HG02884 (cell line): ENCODE results near the gene BICD1.
"Not testable (repeated sequence)": the region's sequence is repeated elsewhere in the genome, so short reads cannot be mapped to it uniquely, and the experiment has no call there.

Experiments
- ATAC-seq: cut with Tn5 transposase; IDR thresholded peaks from one replicate; pipeline ENCODE4 v1.9.1; 2021; ENCODE audit warnings: mild to moderate bottlenecking, moderate library complexity; ENCODE audit not compliant: unreplicated experiment

BICD1 gene

DNA sequence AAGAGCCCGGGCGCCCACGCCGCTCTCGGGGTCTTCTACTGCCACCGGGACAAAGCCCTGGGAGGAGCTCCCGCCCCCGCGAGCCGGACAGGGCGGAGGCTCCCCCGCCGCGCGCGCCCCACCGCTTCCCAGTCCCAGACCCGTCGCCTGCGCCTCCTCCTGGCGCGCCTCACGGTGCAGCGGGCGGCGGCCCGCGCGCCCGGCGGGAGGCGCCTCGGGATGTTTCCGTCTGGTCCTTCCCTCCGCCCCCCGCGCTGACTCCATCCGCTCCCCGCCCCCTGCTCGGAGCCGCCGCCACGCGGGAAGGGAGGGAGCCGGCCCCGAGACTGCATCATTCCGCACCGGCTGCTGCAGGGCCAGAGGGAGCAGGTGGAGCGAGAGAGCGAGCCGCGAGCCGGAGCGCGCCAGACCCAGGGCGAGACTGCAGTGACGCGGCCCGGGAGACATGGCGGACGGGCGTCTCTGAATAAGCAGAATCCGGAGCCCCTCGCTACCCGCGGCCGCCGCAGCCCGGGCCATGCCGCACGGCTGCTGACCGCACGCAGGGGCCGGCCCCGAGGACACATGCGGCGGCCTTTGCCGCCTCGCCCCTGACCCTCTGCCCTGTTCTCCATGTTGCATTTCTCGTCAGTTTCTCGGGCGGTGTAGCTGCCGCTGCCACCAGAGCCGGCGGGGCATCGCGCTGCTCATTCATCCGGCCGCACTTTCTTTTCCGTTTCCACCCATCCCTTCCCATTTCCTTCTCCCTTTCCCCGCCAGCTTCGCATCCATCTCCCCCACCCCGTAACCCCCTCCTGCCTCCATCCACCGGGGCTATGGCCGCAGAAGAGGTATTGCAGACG, at the start of gene BICD1:
BICD1 (plus strand) TSS at position 331 of the 842 bp plus-strand sequence; CDS start at position 816, 485 bp downstream.
- ATAC-seq, result peak; percentile 75

DNA sequence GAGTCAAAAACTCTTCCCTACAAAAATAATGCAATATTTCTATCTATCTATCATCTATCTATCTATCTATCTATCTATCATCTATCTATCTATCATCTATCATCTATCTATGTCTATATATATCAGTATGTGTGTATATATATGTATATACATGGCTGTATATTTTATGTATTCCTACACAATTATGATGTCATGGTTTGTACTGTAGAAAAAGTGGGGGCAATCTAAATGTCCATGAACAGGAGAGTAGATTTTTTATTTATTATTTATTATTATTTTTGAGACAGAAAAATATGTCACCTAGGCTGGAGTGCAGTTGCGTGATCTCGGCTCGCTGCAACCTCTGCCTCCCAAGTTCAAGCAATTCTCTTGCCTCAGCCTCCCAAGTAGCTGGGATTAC, 45.6 kb upstream of the BICD1 start:
- no peak for ATAC-seq

DNA sequence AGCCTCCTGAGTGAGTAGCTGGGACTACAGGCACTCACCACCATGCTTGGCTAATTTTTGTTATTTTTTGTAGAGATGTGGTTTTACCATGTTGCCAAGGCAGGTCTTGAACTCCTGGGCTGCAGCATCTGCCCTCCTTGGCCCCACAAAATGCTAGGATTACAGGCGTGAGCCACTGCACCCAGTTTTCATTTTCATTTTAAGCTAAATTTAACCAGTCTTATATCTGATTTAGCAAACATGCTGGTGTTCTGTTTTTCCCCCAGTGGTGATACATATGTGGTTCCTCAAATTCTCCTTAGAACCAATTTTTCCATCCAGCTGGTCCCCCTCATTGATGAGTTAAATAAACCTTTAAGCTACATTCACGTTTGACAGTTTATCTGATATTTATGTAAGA, 43.8 kb upstream of the BICD1 start:
- no peak for ATAC-seq

DNA sequence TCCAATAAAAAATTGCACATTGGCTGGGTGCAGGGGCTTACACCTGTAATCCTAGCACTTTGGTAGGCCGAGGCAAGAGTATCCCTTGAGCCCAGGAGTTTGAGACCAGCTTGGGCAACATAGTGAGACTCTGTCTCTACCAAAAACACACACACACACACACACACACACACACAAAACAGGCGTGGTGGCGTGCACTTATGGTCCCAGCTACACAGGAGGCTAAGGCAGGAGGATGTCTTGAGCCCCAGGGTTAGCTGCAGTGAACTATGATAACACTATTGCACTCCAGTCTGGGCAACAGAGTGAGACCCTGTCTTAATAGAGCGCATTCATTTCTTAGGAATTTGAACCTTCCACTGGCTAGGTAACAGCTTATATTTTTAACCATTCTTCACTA, 42.9 kb upstream of the BICD1 start:
- no peak for ATAC-seq

DNA sequence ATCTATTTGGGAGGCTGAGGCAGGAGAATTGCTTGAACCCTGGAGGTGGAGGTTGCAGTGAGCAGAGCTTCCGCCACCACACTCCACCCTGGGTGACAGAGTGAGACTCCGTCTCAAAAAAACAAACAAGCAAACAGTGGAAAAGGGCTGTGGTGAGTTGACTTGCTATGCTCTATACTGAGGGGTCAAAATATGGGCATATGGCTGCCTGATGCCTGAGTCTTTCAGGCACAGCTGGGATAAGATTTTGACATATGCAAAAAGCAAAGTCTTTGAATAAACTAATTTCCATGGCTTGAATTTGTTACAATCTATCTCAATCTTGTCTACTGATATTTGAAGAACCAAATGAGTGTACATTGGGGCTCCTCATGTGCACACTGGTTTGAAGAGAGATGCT, 40.4 kb upstream of the BICD1 start:
- no peak for ATAC-seq

DNA sequence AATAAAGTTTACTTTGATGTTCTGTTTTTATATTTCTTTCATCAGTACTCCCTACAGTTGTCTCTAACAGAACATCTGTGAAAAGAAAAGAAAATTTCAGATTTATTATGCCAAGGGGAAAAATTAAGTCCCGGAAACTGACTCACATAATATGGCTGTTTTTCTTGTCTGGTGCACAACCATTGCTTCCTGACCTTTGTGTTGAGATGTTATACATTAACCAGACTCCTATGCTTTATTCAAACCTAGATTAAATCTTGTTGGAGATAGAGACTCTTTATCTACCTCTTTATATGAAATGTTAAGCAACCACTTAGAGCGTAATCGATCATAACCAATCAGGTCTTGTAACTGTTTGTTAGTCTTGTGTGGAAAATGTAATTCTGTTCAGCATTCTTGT, 37.6 kb upstream of the BICD1 start:
- ATAC-seq, result no peak

DNA sequence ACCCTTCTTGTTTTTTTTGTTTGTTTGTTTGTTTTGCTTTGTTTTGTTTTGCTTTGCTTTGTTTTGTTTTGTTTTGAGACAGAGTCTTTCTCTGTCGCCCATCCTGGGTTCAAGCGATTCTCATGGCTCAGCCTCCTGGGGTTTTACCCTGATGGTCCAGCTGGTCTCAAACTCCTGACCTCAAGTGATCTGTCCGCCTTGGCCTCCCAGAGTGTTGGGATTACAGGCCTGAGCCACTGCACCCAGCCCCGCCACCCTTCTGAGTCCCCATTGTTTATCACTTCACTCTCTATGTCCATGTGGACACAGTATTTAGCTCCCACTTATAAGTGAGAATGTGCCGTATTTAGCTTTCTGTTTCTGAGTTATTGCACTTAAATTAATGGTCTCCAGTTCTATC, 36.9 kb upstream of the BICD1 start:
- no peak for ATAC-seq

DNA sequence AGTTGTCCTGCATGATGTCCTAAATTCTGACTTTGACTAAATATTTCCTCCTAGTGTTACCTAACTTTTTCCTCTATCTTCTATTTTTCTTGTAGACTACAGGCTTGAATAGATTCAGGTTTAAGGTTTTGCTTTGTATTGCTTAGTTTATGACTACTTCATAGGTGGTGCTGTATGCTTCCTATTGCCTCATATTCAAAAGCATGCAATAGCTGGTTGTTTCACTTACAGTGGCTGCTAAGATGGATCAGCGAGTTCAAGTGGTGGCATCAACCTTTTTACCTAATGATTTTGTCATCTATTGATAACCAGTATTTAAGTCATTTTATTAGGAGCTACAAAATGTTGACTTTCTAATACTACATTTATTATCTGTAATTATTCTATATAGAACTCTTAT, 36.3 kb upstream of the BICD1 start:
- no peak for ATAC-seq

DNA sequence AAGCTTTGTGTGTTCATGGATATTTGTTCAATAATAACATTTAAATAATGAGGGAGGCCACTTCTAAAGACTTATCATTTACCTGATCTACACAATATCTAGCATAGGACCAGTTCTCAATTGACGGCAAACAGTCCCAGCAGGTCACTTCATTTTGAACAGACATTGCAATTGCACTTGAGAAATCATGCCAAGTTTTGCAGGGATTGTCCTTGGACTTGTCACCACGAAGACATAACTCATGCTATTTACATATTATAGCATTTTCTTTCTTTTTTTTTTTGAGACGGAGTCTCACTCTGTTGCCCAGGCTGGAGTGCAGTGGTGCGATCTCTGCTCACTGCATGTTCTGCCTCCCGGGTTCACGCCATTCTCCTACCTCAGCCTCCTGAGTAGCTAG, 34.5 kb upstream of the BICD1 start:
- no peak for ATAC-seq

DNA sequence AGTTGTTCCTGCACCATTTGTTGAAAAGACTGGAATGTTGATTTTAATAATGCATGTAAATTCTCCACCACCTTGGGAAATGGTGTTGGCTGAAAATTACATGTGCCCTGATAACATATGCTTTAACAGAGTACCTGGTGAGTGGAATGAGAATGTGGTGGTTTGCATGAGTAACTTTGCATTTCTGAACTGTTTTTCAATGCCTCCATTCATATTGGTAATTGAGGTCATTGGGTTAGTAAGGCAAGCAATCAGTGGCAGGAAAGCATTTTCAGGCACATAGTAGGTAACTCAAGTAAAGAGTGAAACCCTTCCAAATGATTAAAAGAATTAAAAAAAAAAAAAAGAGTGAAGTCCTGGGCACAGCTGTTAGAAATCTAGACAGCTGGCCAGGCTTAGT, 32.2 kb upstream of the BICD1 start:
- no peak for ATAC-seq

DNA sequence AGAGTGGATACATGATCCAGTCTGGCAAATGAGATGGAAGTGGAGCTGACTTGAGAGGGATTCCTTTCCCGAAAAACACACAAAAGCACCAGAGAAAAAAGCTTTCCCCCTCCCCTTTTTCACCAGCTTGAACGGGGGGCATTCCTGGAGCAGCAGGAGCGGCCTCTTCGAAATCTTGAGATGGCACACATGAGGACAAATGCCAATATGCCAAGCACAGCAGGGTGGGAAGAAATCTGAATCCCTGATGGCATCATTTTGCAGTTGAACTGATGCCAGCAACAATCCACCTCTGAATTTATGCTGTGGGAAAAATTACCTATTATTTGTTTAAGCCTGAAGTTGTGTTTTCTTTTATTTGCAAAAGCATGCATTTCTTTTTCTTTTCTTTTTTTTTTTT, 29.7 kb upstream of the BICD1 start:
- no peak for ATAC-seq

DNA sequence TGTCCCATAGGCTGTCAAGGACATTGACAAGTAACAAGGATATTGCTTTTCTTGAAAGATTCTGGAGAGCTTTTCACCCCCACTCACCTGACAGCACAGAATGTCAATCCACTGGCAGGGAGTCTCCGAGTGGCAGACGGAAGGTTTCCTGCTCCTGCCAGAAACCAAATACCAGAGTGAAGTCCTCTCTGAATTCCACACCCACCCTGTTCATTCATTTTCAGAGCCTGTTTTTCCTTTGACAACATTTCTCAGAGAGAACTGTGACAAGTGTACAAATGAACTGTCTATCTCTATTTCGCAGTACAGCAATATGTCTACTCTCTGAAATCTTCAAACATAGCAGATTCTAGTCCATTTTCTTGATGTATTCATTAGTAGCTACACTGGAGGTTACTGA, 26.2 kb upstream of the BICD1 start:
- ATAC-seq, result no peak

DNA sequence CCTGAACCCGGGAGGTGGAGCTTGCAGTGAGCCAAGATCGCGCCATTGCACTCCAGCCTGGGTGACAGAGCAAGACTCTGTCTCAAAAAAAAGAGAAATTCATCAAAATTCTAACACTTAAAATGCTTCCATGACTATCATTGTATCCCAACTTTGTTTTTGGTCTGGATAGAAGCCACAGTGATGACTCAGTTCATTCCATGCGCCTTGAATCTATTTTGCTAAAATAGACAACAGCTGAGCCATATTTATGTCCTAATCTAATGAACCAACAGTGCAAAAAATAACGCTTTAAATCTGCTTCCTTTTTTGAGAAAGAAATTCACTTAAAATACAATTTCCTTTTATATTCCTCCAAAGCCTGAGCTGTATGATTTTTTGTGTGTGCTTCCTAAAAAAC, 23.2 kb upstream of the BICD1 start:
- no peak for ATAC-seq

DNA sequence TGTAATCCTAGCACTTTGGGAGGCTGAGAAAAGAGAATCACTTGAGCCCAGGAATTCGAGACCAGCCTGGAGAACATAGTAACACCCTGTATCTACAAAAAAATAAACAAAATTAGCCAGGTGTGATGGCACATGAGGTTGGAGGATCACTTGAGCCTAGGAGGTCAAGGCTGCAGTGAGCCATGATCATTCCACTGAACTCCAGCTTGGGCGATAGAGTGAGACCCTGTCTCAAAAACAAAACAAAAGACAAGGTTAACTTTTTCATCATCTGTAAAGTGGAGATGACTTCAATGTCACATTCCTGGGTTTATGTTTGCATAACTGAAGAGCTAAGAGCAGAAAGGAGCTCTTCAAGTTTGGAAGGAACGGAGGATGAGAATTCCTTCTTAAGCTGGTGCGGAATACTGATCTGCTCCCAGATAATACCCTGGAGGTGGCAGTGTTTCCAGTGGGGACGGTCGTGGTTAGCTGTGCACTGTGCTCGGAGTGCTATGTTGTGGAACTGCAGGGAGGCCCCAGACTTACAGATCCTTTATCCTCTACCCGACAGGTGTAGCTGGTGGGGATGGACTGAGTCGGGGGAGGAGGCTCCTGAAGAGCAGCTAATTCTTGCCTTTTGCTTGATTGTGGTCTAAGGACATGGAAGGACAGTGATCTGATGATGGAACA, 22.5 kb upstream of the BICD1 start:
- no peak for ATAC-seq

DNA sequence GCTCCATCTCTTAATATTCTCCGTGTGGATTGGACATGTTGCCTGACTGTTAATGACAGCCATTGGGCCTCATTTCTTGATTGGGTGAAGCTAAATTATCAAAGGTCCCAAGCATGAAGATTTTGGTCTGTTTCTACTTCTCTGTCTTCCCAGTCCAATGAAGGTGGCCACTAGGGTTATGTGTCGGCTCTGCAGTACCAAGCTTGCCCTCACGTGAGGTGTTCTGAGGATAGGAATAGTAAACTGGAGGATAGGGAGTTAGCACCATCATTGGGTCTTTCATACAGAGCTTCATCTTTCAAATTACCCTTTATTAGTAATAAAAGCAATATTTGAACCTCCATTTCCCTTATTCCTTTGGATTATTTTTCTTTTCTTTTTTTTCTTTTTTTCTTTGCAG, 21.9 kb upstream of the BICD1 start:
- no peak for ATAC-seq

DNA sequence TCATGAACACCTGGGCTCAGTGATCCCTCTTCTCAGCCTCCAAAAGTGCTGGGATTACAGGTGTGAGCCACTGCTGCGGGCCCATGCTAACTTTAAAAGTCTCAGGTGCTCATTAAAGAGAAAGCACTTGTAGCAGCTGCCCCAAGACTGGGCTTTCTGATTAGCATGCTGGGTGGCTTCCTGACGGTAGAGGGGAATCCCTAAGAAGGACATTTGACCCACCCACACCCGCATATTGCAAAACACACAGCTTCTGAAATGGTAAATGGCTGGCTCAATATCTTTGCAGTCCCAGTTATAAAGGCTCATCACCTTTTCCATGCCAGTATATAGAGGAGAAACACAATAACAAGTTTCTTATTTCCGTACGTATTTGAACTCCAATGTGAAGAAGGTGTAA, 19.3 kb upstream of the BICD1 start:
- ATAC-seq, result no peak

DNA sequence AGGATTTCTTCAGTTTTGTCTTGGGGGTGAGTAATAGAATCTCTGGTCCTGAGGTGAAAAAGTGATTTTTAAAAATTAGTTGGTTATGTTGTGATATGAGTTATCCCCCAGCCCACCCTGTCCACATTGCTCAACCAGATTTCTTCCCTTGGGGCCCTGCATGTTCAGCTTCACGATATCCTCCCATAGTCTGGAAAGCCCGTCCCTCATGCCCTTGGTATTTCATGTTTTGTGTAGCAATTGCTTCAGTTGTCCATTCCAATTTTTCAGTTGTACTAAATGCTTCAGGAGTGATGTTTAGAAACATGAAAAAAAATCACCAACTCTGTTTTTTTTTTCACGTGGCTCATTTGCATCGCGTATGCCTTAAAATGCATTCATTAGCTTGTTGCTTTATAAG, 17.5 kb upstream of the BICD1 start:
- ATAC-seq, result no peak

DNA sequence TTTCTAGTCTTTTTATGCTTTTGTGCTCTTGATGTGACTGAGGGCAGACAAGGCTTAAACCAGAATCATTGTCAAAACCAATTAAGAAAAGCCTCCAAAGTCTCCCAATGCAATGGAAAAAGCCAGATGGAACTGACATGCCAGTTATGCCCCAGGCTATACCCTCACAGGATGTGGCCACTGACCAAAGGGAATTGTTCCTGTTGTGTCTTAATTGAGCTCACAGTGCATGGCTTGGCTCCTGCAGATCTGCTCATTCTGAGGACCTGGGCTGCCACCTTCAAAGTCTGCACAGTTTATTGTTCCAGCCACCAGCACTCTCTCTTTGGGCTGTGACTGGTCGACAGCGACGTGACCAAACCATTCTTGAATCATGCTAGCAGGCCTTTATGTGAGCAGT, 17.1 kb upstream of the BICD1 start:
- no peak for ATAC-seq

DNA sequence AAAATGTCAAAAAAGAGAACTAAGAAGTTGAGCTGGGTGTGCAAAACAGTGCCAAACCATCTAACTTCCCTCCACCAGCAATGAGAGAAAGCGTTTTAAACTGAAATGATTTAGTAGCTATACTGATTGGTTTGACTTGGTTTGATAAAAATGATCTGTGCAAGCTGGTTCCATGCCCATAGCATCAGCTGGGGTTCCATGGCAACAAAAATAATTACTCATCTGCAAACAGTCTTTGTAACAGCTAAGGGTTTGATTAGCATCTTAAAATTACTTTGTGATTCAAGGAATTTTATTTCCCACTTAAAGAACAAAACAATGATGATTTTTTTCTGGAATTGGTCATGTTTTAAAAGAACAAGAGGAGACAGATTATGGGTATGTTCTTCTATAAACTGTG, 15.0 kb upstream of the BICD1 start:
- ATAC-seq, result no peak

DNA sequence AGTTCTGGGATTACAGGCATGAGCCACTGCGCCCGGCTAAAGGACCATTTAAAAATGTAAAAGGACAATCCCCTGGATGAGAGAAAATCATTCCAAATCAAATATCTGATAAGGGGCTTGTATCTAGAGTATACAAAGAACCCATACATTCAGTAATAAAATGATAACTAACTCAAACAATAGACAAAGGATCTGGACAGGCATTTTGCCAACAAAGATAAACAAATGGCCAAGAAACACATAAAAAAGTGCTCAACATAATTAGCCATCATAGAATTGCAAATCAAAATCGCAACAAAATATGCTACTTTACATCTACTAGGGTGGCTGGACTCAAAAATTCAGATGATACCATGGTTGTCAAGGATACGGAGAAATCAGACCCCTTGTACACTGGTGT, 8.5 kb upstream of the BICD1 start:
- ATAC-seq, result no peak

DNA sequence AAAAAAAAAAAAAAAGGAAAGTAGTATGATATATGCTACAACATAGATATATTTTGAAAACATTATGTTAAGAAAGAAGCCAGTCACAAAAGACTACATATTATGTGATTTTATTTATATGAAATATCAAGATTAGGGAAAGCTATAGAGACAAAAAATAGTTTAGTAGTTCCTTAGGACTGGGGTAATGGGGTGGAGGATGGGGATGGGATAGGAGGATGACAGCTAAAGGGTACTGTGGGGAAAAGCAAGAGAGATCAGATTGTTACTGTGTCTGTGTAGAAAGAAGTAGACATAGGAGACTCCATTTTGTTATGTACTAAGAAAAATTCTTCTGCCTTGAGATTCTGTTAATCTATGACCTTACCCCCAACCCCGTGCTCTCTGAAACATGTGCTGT, 7.4 kb upstream of the BICD1 start:
- not testable (repeated sequence) for ATAC-seq

DNA sequence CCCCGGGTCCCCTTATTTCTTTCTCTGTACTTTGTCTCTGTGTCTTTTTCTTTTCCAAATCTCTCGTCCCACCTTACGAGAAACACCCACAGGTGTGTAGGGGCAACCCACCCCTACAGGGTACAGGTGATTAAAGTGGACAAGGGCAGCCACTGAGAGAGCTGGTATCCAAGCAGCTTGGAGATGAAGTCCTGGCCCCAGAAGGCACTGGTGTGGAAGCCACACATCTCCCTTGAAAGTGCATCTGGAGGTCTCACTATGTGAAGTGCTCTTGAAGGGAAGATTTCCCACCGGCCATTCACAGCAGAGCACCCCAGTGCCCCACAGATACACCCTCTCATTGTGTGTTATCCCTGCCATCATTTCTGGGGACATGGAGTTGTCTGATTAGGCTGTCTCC, 6.3 kb upstream of the BICD1 start:
- no peak for ATAC-seq

DNA sequence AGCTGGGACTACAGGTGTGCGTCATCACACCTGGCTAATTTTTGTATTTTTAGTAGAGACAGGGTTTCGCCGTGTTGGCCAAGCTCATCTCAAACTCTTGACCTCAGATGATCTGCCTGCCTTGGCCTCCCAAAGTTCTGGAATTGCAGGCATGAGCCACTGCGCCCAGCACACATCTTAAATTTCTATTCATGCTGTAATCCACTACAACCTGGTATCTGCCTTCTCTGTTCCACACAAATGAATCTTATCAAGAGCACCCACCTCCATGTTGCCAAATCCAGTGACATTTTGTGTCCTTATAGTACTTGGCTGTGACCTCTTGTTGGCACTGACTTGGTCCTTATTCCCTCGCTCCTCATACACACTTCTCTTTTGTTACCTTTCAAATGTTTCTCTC, 5.8 kb upstream of the BICD1 start:
- ATAC-seq, result no peak
